GM19324 (cell line): ENCODE results near the gene ARHGAP25.

ENCODE experiments used
- ATAC-seq: cut with Tn5 transposase; IDR thresholded peaks from one replicate; pipeline ENCODE4 v1.9.1; 2021; ENCODE audit warnings: mild to moderate bottlenecking, moderate library complexity; ENCODE audit not compliant: unreplicated experiment, low FRiP score

Gene ARHGAP25

GRCh38 chr2:68850524-68850923, 115.9 kb downstream of the ARHGAP25 start:
- ATAC-seq: no peak

GRCh38 chr2:68853035-68853434, 118.4 kb downstream of the ARHGAP25 start:
- no peak for ATAC-seq

- no peak for ATAC-seq
These were observed 119.3 kb downstream of the ARHGAP25 start for GRCh38 chr2:68853915-68854314.

GRCh38 chr2:68854476-68854875, 119.9 kb downstream of the ARHGAP25 start:
- ATAC-seq: no peak

GRCh38 chr2:68855550-68855949, 120.9 kb downstream of the ARHGAP25 start:
- ATAC-seq: no peak

- ATAC-seq: no peak
These were observed 122.7 kb downstream of the ARHGAP25 start for GRCh38 chr2:68857202-68857845.

- ATAC-seq: no peak
These were observed 123.3 kb downstream of the ARHGAP25 start for GRCh38 chr2:68857855-68858456.

- no peak for ATAC-seq
These were observed 125.5 kb downstream of the ARHGAP25 start for GRCh38 chr2:68860111-68860510.

- ATAC-seq: no peak
These were observed 126.7 kb downstream of the ARHGAP25 start for GRCh38 chr2:68861330-68861729.

- ATAC-seq: no peak
These were observed 128.3 kb downstream of the ARHGAP25 start for GRCh38 chr2:68862889-68863288.

- no peak for ATAC-seq
These were observed 129.4 kb downstream of the ARHGAP25 start for GRCh38 chr2:68863996-68864395.

- ATAC-seq: no peak
These were observed 130.5 kb downstream of the ARHGAP25 start for GRCh38 chr2:68865108-68865507.

GRCh38 chr2:68870215-68870614, 135.6 kb downstream of the ARHGAP25 start:
- ATAC-seq: no peak

GRCh38 chr2:68871159-68871764, 136.7 kb downstream of the ARHGAP25 start, which contains the start of gene BMP10:
Gene BMP10 (minus strand): TSS chr2:68871397. CDS start chr2:68871358, 39 bp downstream.
- ATAC-seq: no peak
